HL-60 (cell line): ENCODE results near the gene CEBPE.

ENCODE experiments used
- DNase-seq, 2 experiments: peaks; one replicate each; pipeline ENCODE4 v3.0.0-alpha.2; 2010 to 2020; ENCODE audit warnings: low read depth in 1 of 2, low spot score in 1 of 2
- H3K27ac ChIP-seq: fragments of 250-450 bp; sonication (Bioruptor Pico); replicated peaks from 2 replicates; pipeline ENCODE4 v1.5.1; 2020; ENCODE audit warnings: mild to moderate bottlenecking, moderate library complexity
- H3K27me3 ChIP-seq: fragments of 250-450 bp; sonication (Bioruptor Pico); 2 replicates; pipeline ENCODE4 v1.5.1; 2021; ENCODE audit warnings: mild to moderate bottlenecking, moderate library complexity; ENCODE audit not compliant: insufficient read depth, poor library complexity, severe bottlenecking
- H3K4me3 ChIP-seq: replicated peaks from 2 replicates; pipeline ENCODE4 v1.5.1; 2011; ENCODE audit warnings: mild to moderate bottlenecking, control low read depth, low read length; ENCODE audit not compliant: insufficient read depth
- CTCF ChIP-seq: IDR thresholded peaks from one replicate; pipeline ENCODE4 v1.5.1; 2011; ENCODE audit warnings: low read length, control low read depth, inconsistent platforms; ENCODE audit not compliant: insufficient read depth
- GABPA ChIP-seq: IDR thresholded peaks from 2 replicates; pipeline ENCODE4 v1.6.1; 2012; ENCODE audit warnings: low read depth
- POLR2AphosphoS5 ChIP-seq: IDR thresholded peaks from 2 replicates; pipeline ENCODE4 v1.6.1; 2012; ENCODE audit warnings: low read depth
- REST ChIP-seq: IDR thresholded peaks from 2 replicates; pipeline ENCODE4 v1.6.1; 2012; ENCODE audit warnings: low read depth; ENCODE audit not compliant: insufficient replicate concordance
- SPI1 ChIP-seq: IDR thresholded peaks from 2 replicates; pipeline ENCODE4 v1.6.1; 2012; ENCODE audit warnings: low read depth, mild to moderate bottlenecking, borderline replicate concordance

CEBPE gene

GRCh38 chr14:23071244-23071920 is 47.7 kb downstream of the CEBPE start:
- peak overlapping the region; percentile 73 for H3K27ac ChIP-seq
- H3K4me3 ChIP-seq: peak overlapping the region; percentile 78
- H3K27me3 ChIP-seq: no peaks in the 10 kb centered on the region
- DNase-seq: peak; percentile 66 to 93
- TF ChIP-seq POLR2AphosphoS5: peak; percentile 92
- TF ChIP-seq REST: no peak
- TF ChIP-seq GABPA: no peak

- no peak for DNase-seq
- Histone ChIP-seq H3K27ac (peak overlapping the region; percentile 73), H3K27me3 (no peaks in the 10 kb centered on the region), H3K4me3 (peak overlapping the region; percentile 78)
- TF ChIP-seq CTCF (no peak), POLR2AphosphoS5 (no peak; the same call in 1 of the 2 replicates), GABPA (no peak), REST (no peak), SPI1 (no peak)
Observed at GRCh38 chr14:23070262-23071129, 48.6 kb downstream of the CEBPE start.

GRCh38 chr14:23069413-23069806 is 49.6 kb downstream of the CEBPE start:
- Histone ChIP-seq H3K27me3 (no peaks in the 10 kb centered on the region), H3K27ac (0 out of 2 replicates have a peak overlapping the region, but pooled peaks have one; percentile 18), H3K4me3 (no peak overlapping the region)
- no peak for DNase-seq
- TF ChIP-seq POLR2AphosphoS5 (no peak), GABPA (no peak), SPI1 (0 out of 2 replicates have a peak, but pooled peaks have one; percentile 36), CTCF (no peak)

GRCh38 chr14:23068789-23069412 is 50.2 kb downstream of the CEBPE start:
- Histone ChIP-seq H3K27ac (peak overlapping the region; percentile 40; the same call in 1 of the 2 replicates), H3K27me3 (no peaks in the 10 kb centered on the region), H3K4me3 (no peak overlapping the region)
- TF ChIP-seq CTCF (peak; percentile 99), GABPA (no peak)
- peak; percentile 65 to 84 for DNase-seq
